ENCODE results near the gene CRYAB. TPM values are rescaled to one million over a fixed set of nuclear protein-coding genes. Genes with fewer than 3 reads are reported as not detected.

The CRYAB gene
- total RNA-seq, 1 donor, result 20.7 TPM

DNA sequence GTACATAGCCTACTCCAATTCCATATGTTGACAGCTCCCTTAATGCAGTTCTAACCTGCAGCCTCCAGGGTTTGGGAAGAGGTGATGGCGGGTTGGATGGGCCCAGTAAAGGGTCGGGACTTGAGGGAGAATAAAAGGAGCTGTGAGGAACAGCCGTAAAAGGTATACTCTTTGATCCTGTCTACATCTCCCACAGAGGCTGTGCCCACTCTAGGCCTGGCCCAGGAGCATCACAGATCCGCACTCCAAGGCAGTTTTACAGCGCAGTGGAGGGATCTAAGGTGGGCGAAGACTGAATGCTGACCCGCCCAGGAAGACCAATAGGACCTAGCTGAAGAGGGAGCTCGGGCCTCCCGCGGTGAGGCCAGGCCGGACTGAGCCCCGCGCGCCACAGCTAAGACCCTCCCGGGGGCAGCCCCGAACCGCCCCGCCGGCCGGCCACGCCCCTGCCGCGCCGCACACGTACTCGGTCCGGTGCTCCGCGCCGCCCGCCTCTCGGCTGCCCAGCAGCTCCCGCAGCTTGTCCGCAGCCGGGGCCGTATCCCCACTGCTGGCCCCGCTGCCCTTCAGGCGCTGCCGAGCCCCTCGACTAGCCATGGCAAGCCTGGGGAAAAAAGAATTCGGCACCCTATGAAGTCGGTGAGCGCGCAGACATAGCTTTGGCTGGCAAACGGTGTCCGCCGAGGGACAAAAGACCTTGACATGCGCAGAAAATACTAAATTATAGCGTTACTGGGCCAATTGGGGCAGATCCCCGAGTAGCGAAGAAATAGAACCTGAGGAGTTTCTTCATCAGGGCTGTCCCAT lies 40.5 kb downstream of the CRYAB start, which contains the start of gene ALG9:
TSS of gene ALG9 (minus strand) at position 696 of the 807 bp plus-strand sequence. CDS start at position 597, 99 bp downstream.
- H3K4me3 ChIP-seq (ENCODE audit: low read depth, low read length), result peak within 1 kb of the TSS; percentile 87
- peak; percentile 81 for DNase-seq (ENCODE audit: low read depth)
- TF ChIP-seq, protein P1, sequence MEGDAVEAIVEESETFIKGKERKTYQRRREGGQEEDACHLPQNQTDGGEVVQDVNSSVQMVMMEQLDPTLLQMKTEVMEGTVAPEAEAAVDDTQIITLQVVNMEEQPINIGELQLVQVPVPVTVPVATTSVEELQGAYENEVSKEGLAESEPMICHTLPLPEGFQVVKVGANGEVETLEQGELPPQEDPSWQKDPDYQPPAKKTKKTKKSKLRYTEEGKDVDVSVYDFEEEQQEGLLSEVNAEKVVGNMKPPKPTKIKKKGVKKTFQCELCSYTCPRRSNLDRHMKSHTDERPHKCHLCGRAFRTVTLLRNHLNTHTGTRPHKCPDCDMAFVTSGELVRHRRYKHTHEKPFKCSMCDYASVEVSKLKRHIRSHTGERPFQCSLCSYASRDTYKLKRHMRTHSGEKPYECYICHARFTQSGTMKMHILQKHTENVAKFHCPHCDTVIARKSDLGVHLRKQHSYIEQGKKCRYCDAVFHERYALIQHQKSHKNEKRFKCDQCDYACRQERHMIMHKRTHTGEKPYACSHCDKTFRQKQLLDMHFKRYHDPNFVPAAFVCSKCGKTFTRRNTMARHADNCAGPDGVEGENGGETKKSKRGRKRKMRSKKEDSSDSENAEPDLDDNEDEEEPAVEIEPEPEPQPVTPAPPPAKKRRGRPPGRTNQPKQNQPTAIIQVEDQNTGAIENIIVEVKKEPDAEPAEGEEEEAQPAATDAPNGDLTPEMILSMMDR (IDR thresholded peaks at IDR 0.05; ENCODE audit: insufficient read depth, low read depth, low read length), result peak; percentile 41

DNA sequence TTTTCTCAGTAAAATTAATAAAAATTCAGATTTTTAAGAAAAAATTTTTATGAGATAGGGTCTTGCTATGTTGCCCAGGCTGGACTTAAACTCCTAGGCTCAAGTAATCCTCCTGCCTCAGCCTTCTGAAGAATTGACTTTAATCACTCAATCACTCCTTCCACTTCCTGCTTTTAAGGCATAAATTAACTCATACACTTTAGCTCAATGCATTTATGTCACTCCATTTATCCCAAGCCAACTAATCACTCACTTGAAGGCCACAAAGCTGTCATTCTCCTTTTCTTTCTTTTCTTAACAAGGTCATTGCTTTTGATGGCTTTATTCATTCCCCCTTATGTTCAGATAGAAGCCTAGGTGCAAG lies 41.1 kb downstream of the CRYAB start:
- DNase-seq (ENCODE audit: low read depth), result no peak
- H3K4me3 ChIP-seq (ENCODE audit: low read depth, low read length), result peak overlapping the region; percentile 87
- TF ChIP-seq, protein P1 (IDR thresholded peaks at IDR 0.05; ENCODE audit: insufficient read depth, low read depth, low read length), result no peak

DNA sequence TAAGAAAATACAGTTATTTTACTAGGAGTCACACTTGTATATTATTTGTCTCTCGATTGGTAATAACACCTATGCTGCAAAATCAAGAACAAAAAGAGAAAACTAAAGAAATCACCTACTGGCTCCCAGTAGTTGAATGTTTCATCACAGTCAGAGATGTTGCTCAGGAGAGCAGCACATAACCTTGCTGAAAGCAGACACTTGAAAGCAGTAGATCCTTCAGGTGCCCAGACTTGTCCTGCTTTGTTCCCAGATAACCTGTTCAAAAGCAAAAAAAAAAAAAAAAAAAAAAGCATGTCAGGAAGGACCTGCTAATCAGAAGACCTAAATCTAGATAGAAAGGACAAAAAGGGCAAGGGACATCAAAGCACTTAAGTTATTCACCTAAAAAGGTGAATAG lies 41.5 kb downstream of the CRYAB start:
- H3K4me3 ChIP-seq (ENCODE audit: low read depth, low read length), result no peak overlapping the region
- TF ChIP-seq, protein P1 (IDR thresholded peaks at IDR 0.05; ENCODE audit: insufficient read depth, low read depth, low read length), result no peak
- no peak for DNase-seq (ENCODE audit: low read depth)

DNA sequence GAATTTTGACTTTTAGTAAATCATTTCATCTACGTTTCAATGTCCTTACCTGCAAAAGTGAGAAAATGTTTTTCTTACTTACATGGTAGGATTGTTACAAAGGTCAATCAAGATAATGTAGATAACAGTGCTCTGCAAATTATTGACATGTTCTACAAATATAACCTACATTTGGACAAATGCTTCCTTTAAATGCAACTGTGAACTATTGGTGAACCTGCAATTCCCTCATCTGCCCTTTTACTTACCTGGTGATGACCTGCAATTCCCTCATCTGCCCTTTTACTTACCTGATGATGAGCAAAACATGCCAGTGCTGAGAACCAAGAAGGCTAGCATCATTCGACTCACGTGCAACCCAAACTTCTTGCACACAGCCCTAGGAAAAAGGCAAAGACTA lies 51.3 kb downstream of the CRYAB start:
- no peak overlapping the region for H3K4me3 ChIP-seq (ENCODE audit: low read depth, low read length)
- no peak for DNase-seq (ENCODE audit: low read depth)
- TF ChIP-seq, protein P1 (IDR thresholded peaks at IDR 0.05; ENCODE audit: insufficient read depth, low read depth, low read length), result no peak

Small RNAs within 50 kb of the gene (small RNA-seq; reads per million reads assigned to genes)
- gene C11orf52 (not detected), gene GNG5P3 (not detected), gene RNA5SP351 (not detected), gene RPL37AP8 (not detected)

Other genes with a start within 250 kb of the CRYAB start
- 25.1 and 38.9 TPM in 2 replicates for gene PPP2R1B, start 145.4 kb downstream of the CRYAB start, total RNA-seq
- 35.8 and 49.7 TPM in 2 replicates for gene ALG9, start 40.2 kb downstream of the CRYAB start, total RNA-seq
- 2.3 and 4.3 TPM in 2 replicates for gene FDXACB1, start 32.6 kb downstream of the CRYAB start, total RNA-seq
- gene CFAP68, start 32.2 kb downstream of the CRYAB start, total RNA-seq, result 4.3 and 7.7 TPM in 2 replicates
- gene HSPB2, start 964 bp upstream of the CRYAB start, total RNA-seq, result 0.43 and 0.64 TPM in 2 replicates
- 0.32 and 0.86 TPM in 2 replicates for gene C11orf52, start 7.1 kb upstream of the CRYAB start, total RNA-seq
- gene DIXDC1, start 25.6 kb upstream of the CRYAB start, total RNA-seq, result 27.1 and 30.2 TPM in 2 replicates
- 49.6 and 56.6 TPM in 2 replicates for gene DLAT, start 113.6 kb upstream of the CRYAB start, total RNA-seq
- 1.3 and 2.6 TPM in 2 replicates for gene PIH1D2, start 162.2 kb upstream of the CRYAB start, total RNA-seq
- 20.6 and 30.7 TPM in 2 replicates for gene NKAPD1, start 162.5 kb upstream of the CRYAB start, total RNA-seq
- gene TIMM8B, start 175.0 kb upstream of the CRYAB start, total RNA-seq, result 57.0 and 64.3 TPM in 2 replicates
- 121 and 140 TPM in 2 replicates for gene SDHD, start 175.1 kb upstream of the CRYAB start, total RNA-seq

All from fibroblast of villous mesenchyme (primary cell).